ENCODE measurements around the gene CFAP73. TPM values are rescaled to one million over a fixed set of nuclear protein-coding genes. Genes with fewer than 3 reads are reported as not detected.

The CFAP73 gene
- total and polyA plus RNA-seq, 2 experiments from 2014 or later: 0.50 to 0.59 TPM

- TF ChIP-seq REST (IDR thresholded peaks at IDR 0.05; ENCODE audit: unreplicated experiment): no peak
- TF ChIP-seq NANOG (IDR thresholded peaks at IDR 0.05; ENCODE audit: borderline replicate concordance): no peak
- no peak for TF ChIP-seq JUNB (IDR thresholded peaks at IDR 0.05; ENCODE audit: unreplicated experiment)
Measured at GRCh38 chr12:113165521-113166450, 16.3 kb downstream of the CFAP73 start (continued).

GRCh38 chr12:113167868-113168267 is 18.3 kb downstream of the CFAP73 start:
- H3K36me3 ChIP-seq (ENCODE audit: insufficient read depth): peaks cover 34% of the 10 kb centered on the region
- no peaks in the 10 kb centered on the region for H3K9me3 Mint-ChIP-seq
- ATAC-seq: no peak
- no peak for TF ChIP-seq NANOG (IDR thresholded peaks at IDR 0.05; ENCODE audit: borderline replicate concordance)
- TF ChIP-seq POLR2AphosphoS5 (IDR thresholded peaks at IDR 0.05; ENCODE audit: low read depth): no peak
- no peak for TF ChIP-seq EZH2 (IDR thresholded peaks at IDR 0.05; ENCODE audit: low read depth, unreplicated experiment)
- no peak for TF ChIP-seq STAT1 (IDR thresholded peaks at IDR 0.05; ENCODE audit: unreplicated experiment)
- no peak for TF ChIP-seq EZH2phosphoT487 (IDR thresholded peaks at IDR 0.05; ENCODE audit: unreplicated experiment)
- TF ChIP-seq REST (IDR thresholded peaks at IDR 0.05; ENCODE audit: unreplicated experiment): no peak
- TF ChIP-seq ZNF462 (CRISPR knock-in tag; IDR thresholded peaks at IDR 0.05): no peak
- TF ChIP-seq CREB1 (CRISPR knock-in tag; IDR thresholded peaks at IDR 0.05; ENCODE audit: low read depth): no peak
- no peak for TF ChIP-seq ZNF114 (CRISPR knock-in tag; IDR thresholded peaks at IDR 0.05)
- TF ChIP-seq JUNB (IDR thresholded peaks at IDR 0.05; ENCODE audit: unreplicated experiment): no peak

More at GRCh38 chr12:113167868-113168267, 18.3 kb downstream of the CFAP73 start:
- no peaks in the 10 kb centered on the region; the same call in 1 of the 2 replicates for H3K4me1 ChIP-seq (ENCODE audit: insufficient read depth)
- no peaks in the 10 kb centered on the region; the same call in 1 of the 2 replicates for H3F3A ChIP-seq (replicated peaks; ENCODE audit: low read depth)
- no peaks in the 10 kb centered on the region; the same call in 1 of the 2 replicates for H3K79me2 ChIP-seq (replicated peaks; ENCODE audit: insufficient read depth)
- H3K27ac ChIP-seq (ENCODE audit: low read depth): no peak overlapping the region
- peaks cover 10% of the 10 kb centered on the region; the same call in 1 of the 2 replicates for H4K20me1 ChIP-seq (replicated peaks; ENCODE audit: insufficient read depth)
- peaks cover 73% of the 10 kb centered on the region for H3K36me3 Mint-ChIP-seq (ENCODE audit: low read depth)
- H3K27ac Mint-ChIP-seq: no peak overlapping the region
- H3K4me2 ChIP-seq: no peak overlapping the region
- DNase-seq (ENCODE audit: low spot score): no peak
- no peaks in the 10 kb centered on the region for H3K27me3 ChIP-seq (ENCODE audit: insufficient read depth)
- peaks cover 6% of the 10 kb centered on the region for H3K4me1 Mint-ChIP-seq
- H2AFZ ChIP-seq: no peak overlapping the region
- peaks cover 19% of the 10 kb centered on the region for H3K27me3 Mint-ChIP-seq (ENCODE audit: insufficient read depth, low read depth, poor library complexity)
- no peaks in the 10 kb centered on the region for H3K9me2 ChIP-seq (ENCODE audit: insufficient read depth)
- no peak overlapping the region for H3K4me3 ChIP-seq
- no peak overlapping the region for H3K4me3 Mint-ChIP-seq
